ENCODE results near the gene PTPRM. TPM values are rescaled to one million over a fixed set of nuclear protein-coding genes. Genes with fewer than 3 reads are reported as not detected.

PTPRM gene
- total and polyA plus RNA-seq, 2 of the 4 experiments (the other 2 are of a cell fraction), result 28.3 to 51.2 TPM

- Histone ChIP-seq H2AK5ac (ENCODE audit: low read depth, low read length) (peak overlapping the region; percentile 8; the same call in 1 of the 2 replicates), H3K4me1 (ENCODE audit: control insufficient read depth, insufficient read depth, low read length) (peaks cover 5% of the 10 kb centered on the region), H3K4ac (ENCODE audit: low read depth, low read length) (peak overlapping the region; percentile 38; the same call in 1 of the 2 replicates), H4K20me1 (ENCODE audit: insufficient read depth, low read length) (no peaks in the 10 kb centered on the region), H3K14ac (replicated peaks; ENCODE audit: low read depth, low read length) (no peak overlapping the region; the same call in 1 of the 2 replicates), H4K8ac (ENCODE audit: low read depth in 2 of 2, low read length in 2 of 2) (no peak overlapping the region), H2BK120ac (ENCODE audit: low read depth, low read length) (no peak overlapping the region), H3K4me2 (ENCODE audit: low read depth, low read length) (no peak overlapping the region), H3K56ac (ENCODE audit: extremely low read depth, insufficient read depth, low read length) (no peak overlapping the region), H4K91ac (ENCODE audit: insufficient read depth, low read depth, low read length) (peak overlapping the region; percentile 21; the same call in 1 of the 2 replicates), H3K18ac (ENCODE audit: low read depth, low read length) (peak overlapping the region; percentile 59; the same call in 1 of the 2 replicates), H2BK20ac (ENCODE audit: low read depth, low read length) (peak overlapping the region; percentile 18; the same call in 1 of the 2 replicates), H2AK9ac (replicated peaks; ENCODE audit: low read depth, low read length, poor library complexity) (no peak overlapping the region), H2AFZ (replicated peaks; ENCODE audit: low read length, poor library complexity) (no peak overlapping the region), H3K23ac (ENCODE audit: low read depth, low read length) (no peak overlapping the region), H3K4me3 (ENCODE audit: insufficient read depth, low read depth, low read length) (no peak overlapping the region), H3K9me1 (ENCODE audit: insufficient read depth, low read length) (no peaks in the 10 kb centered on the region), H3K36me3 (ENCODE audit: control insufficient read depth, insufficient read depth, low read length) (no peaks in the 10 kb centered on the region), H3K9me3 (ENCODE audit: control insufficient read depth, insufficient read depth, low read length) (no peaks in the 10 kb centered on the region), H3K27ac (ENCODE audit: insufficient read depth, low read length) (no peak overlapping the region), H2BK15ac (ENCODE audit: low read depth, low read length) (no peak overlapping the region), H3K79me1 (ENCODE audit: low read depth in 1 of 2, low read length in 2 of 2) (no peaks in the 10 kb centered on the region), H4K5ac (ENCODE audit: low read depth, low read length) (no peak overlapping the region; the same call in 1 of the 2 replicates), H3K27me3 (ENCODE audit: control insufficient read depth, insufficient read depth, low read length) (no peaks in the 10 kb centered on the region), H3K9ac (ENCODE audit: low read depth, low read length) (no peak overlapping the region), H2BK5ac (ENCODE audit: low read depth, low read length, poor library complexity, severe bottlenecking) (no peak overlapping the region)
- ChIA-PET CTCF (no interaction called here), POLR2A (ENCODE audit: unreplicated experiment) (no interaction called here)
- in situ Hi-C loops (cut with MboI; ENCODE audit: low sequenced_read_pairs) (no loop called here), dilution Hi-C loops (cut with HindIII; ENCODE audit: low sequenced_read_pairs, unreplicated experiment) (no loop called here), intact Hi-C loops (cut with micrococcal nuclease) (no loop called here)
- TF ChIP-seq MXI1 (IDR thresholded peaks at IDR 0.05; ENCODE audit: borderline replicate concordance, low read depth, low read length) (no peak), RCOR1 (IDR thresholded peaks at IDR 0.05; ENCODE audit: insufficient replicate concordance, low read length) (no peak), CHD1 (IDR thresholded peaks at IDR 0.05; ENCODE audit: low read depth, low read length) (no peak), RFX5 (IDR thresholded peaks at IDR 0.05; ENCODE audit: low read depth, low read length) (no peak), POLR2A (IDR thresholded peaks at IDR 0.05; ENCODE audit: low read depth, low read length) (no peak), RAD21 (IDR thresholded peaks at IDR 0.05; ENCODE audit: low read length) (no peak), BHLHE40 (IDR thresholded peaks at IDR 0.05; ENCODE audit: low read depth, low read length) (no peak), MAZ (IDR thresholded peaks at IDR 0.05; ENCODE audit: borderline replicate concordance, low read depth, low read length) (no peak)
- TF ChIP-seq, protein P1, sequence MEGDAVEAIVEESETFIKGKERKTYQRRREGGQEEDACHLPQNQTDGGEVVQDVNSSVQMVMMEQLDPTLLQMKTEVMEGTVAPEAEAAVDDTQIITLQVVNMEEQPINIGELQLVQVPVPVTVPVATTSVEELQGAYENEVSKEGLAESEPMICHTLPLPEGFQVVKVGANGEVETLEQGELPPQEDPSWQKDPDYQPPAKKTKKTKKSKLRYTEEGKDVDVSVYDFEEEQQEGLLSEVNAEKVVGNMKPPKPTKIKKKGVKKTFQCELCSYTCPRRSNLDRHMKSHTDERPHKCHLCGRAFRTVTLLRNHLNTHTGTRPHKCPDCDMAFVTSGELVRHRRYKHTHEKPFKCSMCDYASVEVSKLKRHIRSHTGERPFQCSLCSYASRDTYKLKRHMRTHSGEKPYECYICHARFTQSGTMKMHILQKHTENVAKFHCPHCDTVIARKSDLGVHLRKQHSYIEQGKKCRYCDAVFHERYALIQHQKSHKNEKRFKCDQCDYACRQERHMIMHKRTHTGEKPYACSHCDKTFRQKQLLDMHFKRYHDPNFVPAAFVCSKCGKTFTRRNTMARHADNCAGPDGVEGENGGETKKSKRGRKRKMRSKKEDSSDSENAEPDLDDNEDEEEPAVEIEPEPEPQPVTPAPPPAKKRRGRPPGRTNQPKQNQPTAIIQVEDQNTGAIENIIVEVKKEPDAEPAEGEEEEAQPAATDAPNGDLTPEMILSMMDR (conservative IDR thresholded peaks at IDR 0.05; ENCODE audit: low read depth, low read length), result no peak
- no TSS peak for BruUV-seq (replicated peaks)
- DNase-seq, result peak; percentile 41
- ATAC-seq (ENCODE audit: low read depth), result peak; percentile 44; the same call in 1 of the 2 replicates
- WGBS, 2 experiments (ENCODE audit: extremely low coverage in 2 of 2, insufficient read length in 1 of 2), result no CpG with 5 or more reads among the region's 6 CpGs
Observed at GRCh38 chr18:8151181-8151580, 584.1 kb downstream of the PTPRM start.
